Neural cell (in vitro differentiated cells): ENCODE data around the gene IRS2. TPM values are rescaled to one million over a fixed set of nuclear protein-coding genes. Genes with fewer than 3 reads are reported as not detected.

Experiments
- H2AFZ ChIP-seq: fragments of 200-600, 300-800 bp; sonication (generic), shearing (Covaris generic); 2 replicates; pipeline ENCODE4 v1.6.0; 2014; ENCODE audit warnings: low read depth, mild to moderate bottlenecking, antibody characterized with exemption, low read length, moderate library complexity
- H3F3A ChIP-seq: fragments of 200-600 bp; shearing (Covaris generic); 2 replicates; pipeline ENCODE4 v1.6.1; 2016; ENCODE audit warnings: mild to moderate bottlenecking, moderate library complexity, mixed read lengths, antibody characterized with exemption, low read length; ENCODE audit not compliant: insufficient read depth, poor library complexity, severe bottlenecking
- H3K27ac ChIP-seq: fragments of 200-600, 300-800 bp; sonication (generic), shearing (Covaris generic); 2 replicates; pipeline ENCODE4 v1.5.1; 2014; ENCODE audit warnings: mild to moderate bottlenecking, low read length, moderate library complexity
- H3K27me3 ChIP-seq: fragments of 300-800, 200-600 bp; sonication (generic), shearing (Covaris generic); 2 replicates; pipeline ENCODE4 v1.6.0; 2014; ENCODE audit warnings: mild to moderate bottlenecking, low read depth, low read length, moderate library complexity; ENCODE audit not compliant: insufficient read depth
- H3K36me3 ChIP-seq: fragments of 300-800, 200-600 bp; sonication (generic), shearing (Covaris generic); 2 replicates; pipeline ENCODE4 v1.5.1; 2014; ENCODE audit warnings: mild to moderate bottlenecking, antibody characterized with exemption, low read length, moderate library complexity; ENCODE audit not compliant: insufficient read depth
- H3K4me2 ChIP-seq: fragments of 300-800, 200-600 bp; sonication (generic), shearing (Covaris generic); 2 replicates; pipeline ENCODE4 v1.6.0; 2014; ENCODE audit warnings: mild to moderate bottlenecking, low read length
- H3K4me3 ChIP-seq: fragments of 300-800, 200-600 bp; sonication (generic), shearing (Covaris generic); 2 replicates; pipeline ENCODE4 v1.5.1; 2014; ENCODE audit warnings: mild to moderate bottlenecking, low read length, moderate library complexity
- H3K79me2 ChIP-seq: fragments of 200-600 bp; shearing (Covaris generic); replicated peaks from 2 replicates; pipeline ENCODE4 v1.6.0; 2014; ENCODE audit warnings: mild to moderate bottlenecking, low read length, moderate library complexity; ENCODE audit not compliant: insufficient read depth
- H3K9ac ChIP-seq: fragments of 300-800, 200-600 bp; sonication (generic), shearing (Covaris generic); 2 replicates; pipeline ENCODE4 v1.6.1; 2016; ENCODE audit warnings: mild to moderate bottlenecking, low read length, mixed read lengths
- H3K9me2 ChIP-seq: fragments of 200-600 bp; shearing (Covaris generic); 2 replicates; pipeline ENCODE4 v1.6.1; 2016; ENCODE audit warnings: mild to moderate bottlenecking, low read length, mixed read lengths; ENCODE audit not compliant: insufficient read depth
- H3K9me3 ChIP-seq: fragments of 200-600, 300-800 bp; sonication (generic), shearing (Covaris generic); 2 replicates; pipeline ENCODE4 v1.6.1; 2016; ENCODE audit warnings: mild to moderate bottlenecking, mixed run types, low read length, moderate library complexity, mixed read lengths
- H4K20me1 ChIP-seq: fragments of 200-600 bp; shearing (Covaris generic); 2 replicates; pipeline ENCODE4 v1.6.1; 2016; ENCODE audit warnings: mild to moderate bottlenecking, mixed run types; ENCODE audit not compliant: insufficient read depth
- CTCF ChIP-seq: fragments of 450-650 bp; IDR thresholded peaks from 2 replicates; pipeline ENCODE4 v1.5.1; 2014; ENCODE audit warnings: antibody characterized with exemption, mild to moderate bottlenecking, moderate library complexity; ENCODE audit not compliant: poor library complexity, severe bottlenecking
- EP300 ChIP-seq: fragments of 450-650 bp; conservative IDR thresholded peaks from 2 replicates; pipeline ENCODE4 v1.6.1; 2014; ENCODE audit warnings: antibody characterized with exemption, mild to moderate bottlenecking, moderate library complexity; ENCODE audit not compliant: poor library complexity, severe bottlenecking
- EZH2 ChIP-seq: fragments of 200-600, 300-800 bp; shearing (Covaris generic), sonication (generic); IDR thresholded peaks from 2 replicates; pipeline ENCODE4 v1.6.1; 2014; ENCODE audit warnings: antibody characterized with exemption, low read length, borderline replicate concordance, mild to moderate bottlenecking; ENCODE audit not compliant: insufficient read depth, poor library complexity, severe bottlenecking
- MXI1 ChIP-seq: fragments of 450-650 bp; conservative IDR thresholded peaks from 2 replicates; pipeline ENCODE4 v1.6.1; 2014; ENCODE audit warnings: antibody characterized with exemption, mild to moderate bottlenecking; ENCODE audit not compliant: poor library complexity, severe bottlenecking
- POLR2AphosphoS5 ChIP-seq: IDR thresholded peaks from 2 replicates; pipeline ENCODE4 v1.6.1; 2012
- RAD21 ChIP-seq: fragments of 450-650 bp; conservative IDR thresholded peaks from 2 replicates; pipeline ENCODE4 v1.6.1; 2014; ENCODE audit warnings: antibody characterized with exemption, mild to moderate bottlenecking, moderate library complexity
- REST ChIP-seq: IDR thresholded peaks from 2 replicates; pipeline ENCODE4 v1.6.1; 2012; ENCODE audit warnings: borderline replicate concordance
- SMC3 ChIP-seq: fragments of 450-650 bp; conservative IDR thresholded peaks from 2 replicates; pipeline ENCODE4 v1.6.1; 2014; ENCODE audit warnings: antibody characterized with exemption, mild to moderate bottlenecking, moderate library complexity; ENCODE audit not compliant: poor library complexity
- TAF1 ChIP-seq: IDR thresholded peaks from 2 replicates; pipeline ENCODE4 v1.6.1; 2012; ENCODE audit warnings: low read depth
- polyA plus RNA-seq: library from polyadenylated mRNA; depleted of rRNA; stranded (reverse); fragments of >200 nt; gene quantifications from 2 replicates; pipeline ENCODE4 v1.2.3, GENCODE V29; 2014

The IRS2 gene
- polyA plus RNA-seq, 1 donor from 2014 or later, result 7.1 TPM

- Histone ChIP-seq H3K27ac (no peak overlapping the region), H2AFZ (no peak overlapping the region), H4K20me1 (no peaks in the 10 kb centered on the region), H3K79me2 (no peaks in the 10 kb centered on the region), H3K36me3 (peaks cover 4% of the 10 kb centered on the region), H3K9ac (no peak overlapping the region), H3K27me3 (no peaks in the 10 kb centered on the region), H3F3A (no peaks in the 10 kb centered on the region), H3K9me2 (no peaks in the 10 kb centered on the region), H3K4me2 (no peak overlapping the region), H3K9me3 (no peaks in the 10 kb centered on the region), H3K4me3 (no peak overlapping the region)
- TF ChIP-seq REST (no peak), POLR2AphosphoS5 (no peak)
Measured at GRCh38 chr13:109748677-109749076, 37.7 kb downstream of the IRS2 start.

- Histone ChIP-seq H2AFZ (no peak overlapping the region), H4K20me1 (no peaks in the 10 kb centered on the region), H3K27ac (no peak overlapping the region), H3K9me3 (no peaks in the 10 kb centered on the region), H3K36me3 (peaks cover 3% of the 10 kb centered on the region), H3K4me2 (no peak overlapping the region), H3K27me3 (no peaks in the 10 kb centered on the region), H3K79me2 (no peaks in the 10 kb centered on the region), H3K4me3 (no peak overlapping the region), H3K9ac (no peak overlapping the region), H3F3A (no peaks in the 10 kb centered on the region), H3K9me2 (no peaks in the 10 kb centered on the region)
- TF ChIP-seq TAF1, result no peak
- TF ChIP-seq REST, result no peak
- peak; percentile 17 for TF ChIP-seq SMC3
Measured at GRCh38 chr13:109747524-109747923, 38.9 kb downstream of the IRS2 start.

DNA sequence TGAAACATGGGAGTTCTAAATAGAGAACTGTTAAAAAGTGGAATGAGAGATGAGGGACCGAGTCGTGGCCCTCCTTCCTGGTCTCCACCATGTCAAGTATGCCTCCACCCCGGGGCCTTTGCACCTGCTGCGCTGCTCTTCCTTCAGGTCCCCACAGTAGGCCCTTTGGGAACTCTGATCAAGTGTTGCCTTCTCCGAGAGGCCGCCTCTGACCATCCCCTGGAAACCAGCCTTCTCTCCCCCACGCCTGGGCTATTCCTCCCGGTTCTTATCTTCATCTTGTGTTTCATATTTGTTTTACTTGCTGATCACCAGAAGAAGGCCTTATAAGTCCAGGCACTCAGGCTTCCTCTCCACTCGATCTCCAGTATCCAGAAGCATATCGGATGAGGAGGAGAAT lies 40.0 kb downstream of the IRS2 start:
- H3K27me3 ChIP-seq, result no peaks in the 10 kb centered on the region
- H3K9ac ChIP-seq, result no peak overlapping the region
- H3K9me2 ChIP-seq, result no peaks in the 10 kb centered on the region
- no peak overlapping the region for H3K4me2 ChIP-seq
- no peaks in the 10 kb centered on the region for H3K9me3 ChIP-seq
- H3K27ac ChIP-seq, result no peak overlapping the region
- H3K4me3 ChIP-seq, result no peak overlapping the region
- H3K79me2 ChIP-seq, result no peaks in the 10 kb centered on the region
- no peaks in the 10 kb centered on the region for H3F3A ChIP-seq
- H3K36me3 ChIP-seq, result no peaks in the 10 kb centered on the region
- H4K20me1 ChIP-seq, result no peaks in the 10 kb centered on the region
- H2AFZ ChIP-seq, result no peak overlapping the region
- TF ChIP-seq EZH2 (no peak), REST (no peak), TAF1 (no peak), MXI1 (no peak), EP300 (no peak), CTCF (no peak), SMC3 (no peak), POLR2AphosphoS5 (no peak), RAD21 (no peak)
